ENCODE measurements around the gene TMTC2.
A peak's percentile ranks its signal among the peaks of the same experiment; 100 is the strongest.

Gene TMTC2

GRCh38 chr12:82832096-82832495 lies 145.4 kb downstream of the TMTC2 start:
- H3K4me3 ChIP-seq (replicated peaks; ENCODE audit: low read depth, low read length): no peak overlapping the region
- no peak for TF ChIP-seq CTCF (IDR thresholded peaks at IDR 0.05; ENCODE audit: low read depth, low read length, missing control alignments)
- DNase-seq (ENCODE audit: extremely low read depth, low read depth): no peak

- H3K4me3 ChIP-seq (replicated peaks; ENCODE audit: low read depth, low read length): no peak overlapping the region
- TF ChIP-seq CTCF (IDR thresholded peaks at IDR 0.05; ENCODE audit: low read depth, low read length, missing control alignments): no peak
- no peak for DNase-seq (ENCODE audit: extremely low read depth, low read depth)
Observed at GRCh38 chr12:82832981-82833380, 146.3 kb downstream of the TMTC2 start.

- H3K4me3 ChIP-seq (replicated peaks; ENCODE audit: low read depth, low read length): no peak overlapping the region
- no peak for DNase-seq (ENCODE audit: extremely low read depth, low read depth)
- no peak for TF ChIP-seq CTCF (IDR thresholded peaks at IDR 0.05; ENCODE audit: low read depth, low read length, missing control alignments)
Observed at GRCh38 chr12:82833481-82833880, 146.8 kb downstream of the TMTC2 start.

GRCh38 chr12:82835217-82835616 lies 148.5 kb downstream of the TMTC2 start:
- peak; percentile 39 for DNase-seq (ENCODE audit: extremely low read depth, low read depth)
- no peak overlapping the region for H3K4me3 ChIP-seq (replicated peaks; ENCODE audit: low read depth, low read length)
- TF ChIP-seq CTCF (IDR thresholded peaks at IDR 0.05; ENCODE audit: low read depth, low read length, missing control alignments): no peak

- no peak for TF ChIP-seq CTCF (IDR thresholded peaks at IDR 0.05; ENCODE audit: low read depth, low read length, missing control alignments)
- DNase-seq (ENCODE audit: extremely low read depth, low read depth): no peak
- no peak overlapping the region for H3K4me3 ChIP-seq (replicated peaks; ENCODE audit: low read depth, low read length)
Observed at GRCh38 chr12:82838131-82838551, 151.4 kb downstream of the TMTC2 start.

GRCh38 chr12:82838827-82839226 lies 152.1 kb downstream of the TMTC2 start:
- no peak overlapping the region for H3K4me3 ChIP-seq (replicated peaks; ENCODE audit: low read depth, low read length)
- no peak for TF ChIP-seq CTCF (IDR thresholded peaks at IDR 0.05; ENCODE audit: low read depth, low read length, missing control alignments)
- DNase-seq (ENCODE audit: extremely low read depth, low read depth): no peak

- no peak for DNase-seq (ENCODE audit: extremely low read depth, low read depth)
- H3K4me3 ChIP-seq (replicated peaks; ENCODE audit: low read depth, low read length): no peak overlapping the region
- TF ChIP-seq CTCF (IDR thresholded peaks at IDR 0.05; ENCODE audit: low read depth, low read length, missing control alignments): no peak
Observed at GRCh38 chr12:82839796-82840195, 153.1 kb downstream of the TMTC2 start.

Measured in HFF-Myc (cell line).